Progenitor cell of endocrine pancreas (in vitro differentiated cells): Measurements from ENCODE around the gene EXOC6B. TPM values are rescaled to one million over a fixed set of nuclear protein-coding genes. Genes with fewer than 3 reads are reported as not detected.

ENCODE experiments used
- DNase-seq: peaks from one replicate; pipeline ENCODE4 v3.0.0; 2021; ENCODE audit warnings: low spot score; ENCODE audit not compliant: unreplicated experiment
- H3K27ac Mint-ChIP-seq: 2 replicates; pipeline ENCODE4 v1.8.0; 2021; ENCODE audit warnings: mild to moderate bottlenecking, moderate library complexity, mixed read lengths
- H3K27me3 Mint-ChIP-seq: 2 replicates; pipeline ENCODE4 v1.8.0; 2021; ENCODE audit warnings: mixed read lengths
- H3K36me3 Mint-ChIP-seq: 2 replicates; pipeline ENCODE4 v1.8.0; 2022; ENCODE audit warnings: mixed read lengths; ENCODE audit not compliant: insufficient read depth
- H3K4me1 Mint-ChIP-seq: 2 replicates; pipeline ENCODE4 v1.8.0; 2021; ENCODE audit warnings: low read depth, mixed read lengths
- H3K4me3 Mint-ChIP-seq: 2 replicates; pipeline ENCODE4 v1.8.0; 2021; ENCODE audit warnings: low read depth, mild to moderate bottlenecking, moderate library complexity, mixed read lengths
- H3K9me3 Mint-ChIP-seq: 2 replicates; pipeline ENCODE4 v1.8.0; 2021; ENCODE audit warnings: low read depth, mixed read lengths
- CTCF ChIP-seq: fragments of 200-600 bp; sonication (generic); IDR thresholded peaks from one replicate; pipeline ENCODE4 v1.5.0; 2021; ENCODE audit warnings: antibody characterized with exemption, mild to moderate bottlenecking; ENCODE audit not compliant: unreplicated experiment
- total RNA-seq: library from RNA; stranded (reverse); gene quantifications from 2 replicates; pipeline ENCODE4 v1.2.1, GENCODE V29; 2021

EXOC6B gene
- total RNA-seq, 1 donor from 2014 or later = 71.9 TPM

DNA sequence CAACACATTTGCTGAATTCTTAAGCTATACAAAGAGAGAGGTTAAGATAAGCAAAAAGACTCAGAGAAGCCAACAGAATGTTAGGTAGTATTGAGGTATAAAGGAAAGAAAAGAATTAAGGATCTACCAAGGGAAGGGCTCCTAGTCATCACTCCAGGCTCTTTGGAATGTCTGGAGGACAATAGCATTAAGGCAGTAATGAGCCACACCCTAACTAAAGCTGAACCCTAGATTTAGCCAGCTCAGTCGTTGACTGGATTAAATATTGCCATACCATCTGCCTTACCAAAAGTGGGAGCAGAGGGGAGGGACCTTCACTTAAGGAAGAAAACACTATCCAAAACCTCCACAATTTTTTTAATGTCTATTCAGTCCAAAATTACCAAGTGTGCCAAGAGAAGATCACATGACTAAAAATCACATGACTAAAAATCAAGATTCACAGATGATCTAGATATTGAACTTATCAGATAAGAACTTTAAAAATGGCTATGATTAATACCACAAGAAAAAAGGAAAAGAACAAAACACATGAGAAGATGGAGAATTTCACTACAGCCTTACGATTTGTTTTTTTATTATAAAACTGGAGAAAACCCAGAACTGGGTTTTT is 59.7 kb downstream of the EXOC6B start:
- DNase-seq = no peak

GRCh38 chr2:72762276-72762675 is 63.6 kb downstream of the EXOC6B start:
- no peak for TF ChIP-seq CTCF
- DNase-seq = no peak
- Mint-ChIP-seq H3K36me3 (peaks cover 58% of the 10 kb centered on the region), H3K27ac (peak overlapping the region; percentile 48), H3K27me3 (no peaks in the 10 kb centered on the region), H3K4me1 (peaks cover 9% of the 10 kb centered on the region), H3K4me3 (no peak overlapping the region), H3K9me3 (peaks cover 46% of the 10 kb centered on the region)

More for the DNA sequence above, 59.7 kb downstream of the EXOC6B start:
- H3K4me3 Mint-ChIP-seq = no peak overlapping the region
- peaks cover 34% of the 10 kb centered on the region for H3K36me3 Mint-ChIP-seq
- H3K27me3 Mint-ChIP-seq = no peaks in the 10 kb centered on the region
- H3K27ac Mint-ChIP-seq = no peak overlapping the region
- peaks cover 24% of the 10 kb centered on the region for H3K9me3 Mint-ChIP-seq
- peaks cover 2% of the 10 kb centered on the region for H3K4me1 Mint-ChIP-seq
- no peak for TF ChIP-seq CTCF

DNA sequence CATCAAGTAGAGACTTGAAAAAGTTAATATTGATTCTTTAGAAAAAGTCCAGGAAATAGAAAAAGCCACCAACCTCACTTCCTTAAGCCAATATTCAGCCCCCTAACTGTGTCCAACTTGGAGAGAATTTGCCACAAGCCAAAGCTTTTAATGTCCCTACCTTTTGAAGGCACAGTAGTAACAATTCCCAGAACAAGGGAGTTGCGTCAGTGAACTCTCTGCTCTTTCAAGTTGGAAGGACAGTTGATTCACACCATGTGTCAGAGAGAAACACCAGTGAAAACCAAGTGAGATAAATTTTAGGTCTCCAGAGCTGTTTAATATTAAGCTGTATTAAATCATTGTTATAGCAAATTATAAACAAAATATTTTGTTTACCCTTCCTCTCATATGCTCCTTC is 66.1 kb downstream of the EXOC6B start:
- no peak for DNase-seq
- Mint-ChIP-seq H3K27ac (no peak overlapping the region), H3K9me3 (peaks cover 45% of the 10 kb centered on the region), H3K4me1 (peaks cover 22% of the 10 kb centered on the region), H3K27me3 (no peaks in the 10 kb centered on the region), H3K36me3 (peaks cover 49% of the 10 kb centered on the region), H3K4me3 (no peak overlapping the region)
- TF ChIP-seq CTCF = no peak

DNA sequence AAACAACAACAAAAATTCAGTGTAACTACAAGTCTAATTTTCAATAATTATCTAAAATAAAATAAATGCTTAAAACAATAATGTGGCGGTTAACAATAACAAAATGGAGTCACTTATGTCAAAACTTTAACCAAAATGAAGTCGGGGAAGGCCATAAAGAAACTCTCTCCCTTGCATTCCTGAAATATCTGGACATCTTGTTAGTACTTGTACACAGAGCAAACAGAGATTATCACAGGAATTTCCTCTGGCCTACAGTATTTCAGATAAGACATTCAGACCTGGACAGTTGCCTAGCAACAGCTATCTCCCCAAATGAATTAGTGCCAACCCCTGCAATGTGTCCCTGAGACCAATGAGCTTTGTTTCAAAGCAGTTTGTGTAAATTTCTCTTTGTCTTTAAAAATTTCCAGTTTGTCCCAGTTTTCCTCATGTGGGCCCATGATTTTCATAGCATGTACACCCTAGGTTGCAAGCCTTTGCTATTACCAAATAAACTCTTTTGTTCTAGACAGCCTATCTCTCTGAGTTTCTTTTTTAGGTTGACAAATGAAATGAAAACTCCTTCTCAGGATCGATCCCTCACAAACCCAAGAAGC is 68.6 kb downstream of the EXOC6B start:
- Mint-ChIP-seq H3K9me3 (peaks cover 32% of the 10 kb centered on the region), H3K4me1 (peaks cover 22% of the 10 kb centered on the region), H3K27me3 (no peaks in the 10 kb centered on the region), H3K36me3 (peaks cover 36% of the 10 kb centered on the region), H3K27ac (peak overlapping the region; percentile 94), H3K4me3 (peak overlapping the region; percentile 4)
- no peak for DNase-seq
- no peak for TF ChIP-seq CTCF

DNA sequence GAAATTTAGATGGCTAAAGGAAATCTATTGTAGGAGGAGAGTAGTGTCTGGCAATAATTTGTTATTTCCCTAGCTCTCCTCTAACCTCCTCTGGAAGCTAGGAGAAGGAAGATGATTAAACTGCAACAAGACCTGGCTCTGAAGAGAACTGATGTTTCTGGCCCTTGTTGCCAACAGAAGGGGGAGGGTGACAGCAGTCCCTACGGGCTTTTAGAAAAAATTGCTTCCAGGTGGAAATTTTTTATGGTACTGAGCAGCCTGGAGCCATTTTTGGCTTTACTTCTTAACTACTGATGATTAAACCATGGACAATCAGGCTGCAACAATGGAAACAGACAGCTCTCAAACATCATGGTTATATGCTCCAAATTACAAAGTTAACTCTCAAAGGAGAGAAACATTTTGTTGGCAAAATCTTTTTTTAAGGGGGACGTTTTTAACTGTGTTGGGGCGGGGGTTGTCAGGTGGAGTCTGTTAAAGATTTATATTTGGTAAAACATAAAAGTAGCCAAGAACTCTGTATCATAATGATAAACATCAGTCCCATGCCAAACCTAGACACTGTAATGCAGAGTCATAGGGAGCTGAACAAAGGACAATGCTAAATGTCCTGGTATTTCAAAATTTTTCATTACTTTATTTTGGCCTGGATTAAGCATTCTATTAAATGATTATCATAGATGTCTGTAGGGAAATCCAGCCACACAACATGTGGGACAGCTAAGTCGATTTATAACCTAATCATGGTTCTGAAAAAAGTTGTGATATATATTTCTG is 70.0 kb downstream of the EXOC6B start:
- no peak for TF ChIP-seq CTCF
- peaks cover 25% of the 10 kb centered on the region for H3K9me3 Mint-ChIP-seq
- no peak for DNase-seq
- no peaks in the 10 kb centered on the region for H3K27me3 Mint-ChIP-seq
- H3K36me3 Mint-ChIP-seq = peaks cover 28% of the 10 kb centered on the region
- H3K27ac Mint-ChIP-seq = peak overlapping the region; percentile 90
- peaks cover 22% of the 10 kb centered on the region for H3K4me1 Mint-ChIP-seq
- peak overlapping the region; percentile 2 for H3K4me3 Mint-ChIP-seq
